VCaP (cell line): ENCODE results near the gene GMDS.

ENCODE experiments used
- H3K27ac ChIP-seq: fragments of 450-650 bp; 2 replicates; pipeline ENCODE4 v1.5.1; 2017
- CTCF ChIP-seq: fragments of 450-650 bp; conservative IDR thresholded peaks from 2 replicates; pipeline ENCODE4 v1.5.1; 2017; ENCODE audit warnings: mild to moderate bottlenecking, moderate library complexity

The GMDS gene

DNA sequence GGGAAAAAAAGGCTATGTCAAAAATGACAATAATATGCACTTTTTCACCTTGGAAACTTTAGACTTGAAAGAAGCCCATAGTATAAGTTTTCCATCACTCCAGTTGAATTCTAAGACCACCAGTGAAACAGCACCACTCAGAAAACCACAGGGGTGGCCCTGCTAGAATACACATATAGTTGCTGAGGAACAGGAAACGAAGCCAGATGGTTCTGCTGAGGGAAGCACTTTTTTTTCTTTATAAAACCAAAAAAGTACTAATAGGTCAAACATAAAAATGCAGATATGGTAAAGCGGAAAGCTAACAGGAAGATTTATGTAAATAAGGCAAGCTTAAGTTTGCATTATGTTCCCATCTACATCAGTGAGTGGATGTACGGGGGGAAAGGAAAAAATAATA lies 331.8 kb downstream of the GMDS start:
- no peak overlapping the region for H3K27ac ChIP-seq
- TF ChIP-seq CTCF = no peak

DNA sequence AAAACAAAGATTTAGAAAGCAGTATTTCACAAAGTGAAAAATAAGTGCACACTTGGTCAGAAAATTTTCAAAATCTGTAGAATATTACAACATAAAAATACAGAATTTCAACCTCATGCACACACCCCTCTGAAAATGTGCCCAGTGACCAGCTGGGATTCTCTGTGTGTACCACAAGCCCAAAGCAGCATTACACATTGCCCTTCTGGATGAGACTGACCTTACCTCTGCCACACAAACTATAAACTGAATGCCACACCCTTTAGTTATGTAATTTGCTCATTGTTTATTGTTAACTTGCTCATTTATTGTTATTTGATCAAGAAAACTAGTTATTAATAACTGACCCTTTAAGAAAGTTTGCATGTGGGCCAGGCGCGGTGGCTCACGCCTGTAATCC lies 332.7 kb downstream of the GMDS start:
- TF ChIP-seq CTCF = no peak

DNA sequence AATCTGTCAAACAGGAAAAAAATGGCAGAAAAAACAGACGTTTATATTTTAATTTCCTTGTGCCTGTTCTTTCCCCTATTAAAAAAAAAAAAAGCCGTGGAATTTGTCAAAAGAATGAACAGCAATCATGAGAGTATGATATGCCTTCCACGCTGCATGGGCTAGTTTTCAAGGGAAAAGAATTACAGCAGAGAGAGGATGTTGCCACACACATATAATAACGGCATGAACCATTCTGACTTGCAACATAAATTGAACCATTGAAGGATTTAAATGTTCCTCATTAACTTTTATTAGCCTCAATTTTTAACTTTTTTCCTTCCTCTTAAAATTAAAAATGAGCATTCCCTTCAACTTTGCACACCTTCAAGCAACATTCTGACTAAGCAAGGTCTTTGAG lies 333.9 kb downstream of the GMDS start:
- TF ChIP-seq CTCF = no peak
- no peak overlapping the region for H3K27ac ChIP-seq

More for the DNA sequence above, 332.7 kb downstream of the GMDS start:
- no peak overlapping the region for H3K27ac ChIP-seq

DNA sequence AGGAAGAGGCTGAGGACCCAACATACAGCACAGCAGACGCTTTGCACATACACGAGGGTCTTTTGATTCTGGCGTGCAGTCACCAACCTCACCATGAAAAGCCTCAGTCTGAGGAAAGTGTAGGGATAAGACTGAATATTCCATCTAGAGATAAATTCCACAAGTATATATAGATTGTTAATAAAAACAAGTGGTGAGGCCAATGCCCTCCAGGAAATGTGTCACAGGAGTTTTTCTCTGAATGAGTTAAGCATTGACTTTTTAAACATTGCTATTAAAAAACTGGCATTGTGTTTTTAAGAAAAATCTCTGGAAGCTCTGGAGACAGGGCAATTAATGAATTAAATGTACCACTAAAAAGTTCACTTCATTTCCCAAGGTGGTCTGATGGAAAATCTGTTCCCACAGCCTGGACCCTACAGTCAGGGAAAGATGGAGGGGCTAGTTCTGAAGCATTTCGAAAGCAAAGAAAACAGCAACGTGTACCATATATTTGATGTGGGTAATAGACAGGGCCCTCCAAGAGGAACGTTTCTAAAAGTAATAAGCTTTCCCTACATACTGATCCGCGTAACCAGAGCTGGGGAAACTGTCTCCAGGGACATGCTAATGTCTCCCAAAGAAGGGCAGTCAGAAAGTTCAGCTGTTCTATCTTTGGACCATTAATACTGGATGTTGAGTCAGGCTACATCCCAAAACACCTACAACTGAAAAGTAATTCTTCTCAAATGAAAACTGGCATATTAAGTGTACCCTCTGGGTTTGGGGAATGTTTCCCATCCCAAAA lies 334.6 kb downstream of the GMDS start:
- no peak overlapping the region for H3K27ac ChIP-seq
- TF ChIP-seq CTCF = no peak

DNA sequence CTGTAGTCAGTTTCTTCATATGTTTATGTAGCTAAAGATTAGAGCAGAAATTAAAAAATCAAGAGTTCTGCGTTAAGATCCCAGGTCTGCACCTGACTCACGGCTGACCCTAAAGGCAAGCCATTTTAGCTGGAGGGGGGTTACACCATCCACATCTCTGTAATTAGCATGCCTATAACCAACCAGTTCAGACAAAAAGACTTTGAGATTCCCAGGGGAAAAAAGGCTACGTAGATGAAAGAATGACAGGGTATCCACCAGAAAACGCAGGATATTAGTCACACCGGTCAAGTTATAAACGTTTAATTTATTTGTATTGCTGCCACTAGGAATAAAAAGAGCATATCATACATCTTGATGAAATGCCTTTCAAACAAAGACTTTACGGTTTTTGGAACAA lies 336.6 kb downstream of the GMDS start:
- no peak for TF ChIP-seq CTCF
- no peak overlapping the region for H3K27ac ChIP-seq

- no peak for TF ChIP-seq CTCF
- H3K27ac ChIP-seq = no peak overlapping the region
These were observed 338.8 kb downstream of the GMDS start for GRCh38 chr6:1906609-1907008.

DNA sequence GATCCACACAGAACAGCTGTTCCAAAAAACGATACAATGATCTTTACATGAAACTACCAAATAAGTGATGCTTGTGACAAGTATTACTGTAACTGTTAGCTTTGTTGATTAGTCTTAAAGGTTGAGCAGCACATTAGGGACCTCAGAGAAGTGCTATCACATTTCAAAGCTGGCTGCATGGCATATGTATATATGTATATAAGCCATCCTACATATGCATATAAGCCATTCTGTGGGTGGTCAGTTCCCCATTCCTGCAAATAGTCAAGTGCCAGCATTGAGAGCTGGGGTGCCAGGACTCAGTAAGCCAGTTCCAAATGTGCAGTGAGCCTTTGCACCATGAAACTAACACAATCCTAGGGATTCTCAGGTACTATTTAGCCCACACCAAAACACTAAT lies 339.4 kb downstream of the GMDS start:
- no peak for TF ChIP-seq CTCF

More for the DNA sequence above, 339.4 kb downstream of the GMDS start:
- H3K27ac ChIP-seq = no peak overlapping the region
